GM19193 (cell line): ENCODE measurements around the gene KCNQ1.

Experiments used
- POLR2A ChIP-seq: IDR thresholded peaks from 4 replicates; pipeline ENCODE4 v1.6.1; 2011; ENCODE audit not compliant: insufficient read depth, insufficient read length; ENCODE audit errors: extremely low read depth

Gene KCNQ1

DNA sequence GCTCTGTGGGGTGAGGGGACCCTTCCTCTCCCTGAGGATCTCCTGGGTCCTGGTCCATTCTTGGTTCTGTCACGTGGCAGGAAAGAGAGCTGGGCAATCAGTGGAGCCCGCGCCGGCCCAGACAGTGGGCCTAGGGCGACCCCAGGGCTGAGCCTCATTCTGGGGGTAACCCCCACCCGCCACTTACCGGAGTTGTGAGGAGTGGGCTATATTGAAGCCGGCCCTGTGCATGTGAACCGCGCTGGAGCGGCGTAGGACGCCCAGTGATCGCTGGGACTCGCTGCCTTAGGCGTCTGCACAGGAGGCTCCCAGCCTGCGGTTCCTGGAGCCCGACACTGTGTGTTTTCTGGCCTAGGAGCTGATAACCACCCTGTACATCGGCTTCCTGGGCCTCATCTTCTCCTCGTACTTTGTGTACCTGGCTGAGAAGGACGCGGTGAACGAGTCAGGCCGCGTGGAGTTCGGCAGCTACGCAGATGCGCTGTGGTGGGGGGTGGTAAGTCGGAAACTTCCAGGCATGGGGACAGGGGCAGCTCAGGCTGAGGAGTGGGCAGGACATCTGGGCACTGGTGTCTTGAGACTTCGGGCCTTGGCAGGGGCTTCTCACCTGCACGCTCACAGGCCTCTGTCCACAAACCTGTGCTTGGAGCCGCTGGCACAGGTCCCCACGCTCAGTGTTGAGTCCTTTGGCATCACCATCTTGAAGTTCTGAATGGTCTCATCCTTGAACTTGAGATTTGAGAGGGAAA is 127.9 kb downstream of the KCNQ1 start:
- TF ChIP-seq POLR2A: no peak

DNA sequence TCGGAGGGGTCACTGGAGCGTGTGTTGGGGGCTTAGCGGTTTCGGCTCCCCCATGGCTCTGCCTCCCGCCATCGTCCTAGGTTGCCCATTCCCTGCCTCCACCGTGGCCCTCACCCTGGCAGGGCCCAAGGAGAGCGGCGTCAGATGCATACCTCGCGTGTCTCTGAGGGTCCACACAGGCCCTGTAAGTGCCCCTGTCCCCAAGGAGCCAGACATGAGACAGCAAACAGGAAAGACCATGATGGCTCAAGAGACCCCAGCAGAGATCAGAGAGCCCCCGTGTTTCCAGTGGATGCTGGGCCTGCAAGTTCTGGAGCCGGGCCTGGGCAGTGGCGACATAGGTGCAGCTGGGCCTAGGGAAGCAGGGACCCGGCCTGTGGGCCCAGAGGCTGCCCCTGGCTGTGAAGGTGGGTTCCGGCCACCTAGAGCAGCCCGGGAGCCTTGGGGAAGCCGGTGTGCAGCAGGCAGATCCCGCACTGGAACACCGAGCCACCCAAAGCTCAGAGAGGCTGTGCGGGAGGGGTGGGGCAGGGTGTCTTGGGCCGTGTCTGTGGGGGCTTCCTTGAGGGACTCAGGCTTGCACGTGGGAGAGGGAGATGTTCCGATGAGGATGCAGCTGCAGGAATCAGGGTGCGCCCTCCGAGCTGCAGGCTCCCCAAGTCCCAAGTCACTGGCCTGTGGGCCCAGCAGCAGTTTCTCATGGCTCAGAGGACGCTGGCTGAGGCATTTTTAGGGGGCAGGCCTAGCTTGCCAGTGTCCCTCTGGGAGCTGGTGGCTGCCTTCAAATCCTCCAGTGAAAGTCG is 128.6 kb downstream of the KCNQ1 start:
- no peak for TF ChIP-seq POLR2A

DNA sequence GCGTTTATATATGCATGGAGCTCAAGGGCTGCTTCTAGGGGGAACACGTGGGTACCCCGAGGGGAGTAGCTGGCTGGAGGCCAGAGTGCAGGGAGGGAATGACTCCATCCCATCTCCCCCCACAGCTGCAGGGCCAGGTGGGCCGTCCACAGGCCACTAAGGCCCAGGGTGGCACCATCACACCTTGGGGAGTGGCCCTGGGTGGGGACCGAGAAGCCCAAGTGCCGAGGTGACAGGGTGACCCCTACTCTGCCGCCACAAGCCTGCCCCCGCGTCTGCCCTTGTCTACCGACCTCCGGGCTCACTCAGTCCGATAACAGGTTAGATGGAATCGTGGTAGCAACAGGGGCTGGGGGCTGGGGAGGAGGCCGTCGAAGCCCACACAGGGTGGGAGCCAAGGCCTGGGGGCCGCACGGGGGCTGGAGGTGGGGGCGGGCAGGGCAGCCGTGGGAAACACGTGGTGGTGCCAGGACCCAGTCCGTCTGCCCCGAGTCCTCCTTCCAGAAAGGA is 129.3 kb downstream of the KCNQ1 start:
- no peak for TF ChIP-seq POLR2A

DNA sequence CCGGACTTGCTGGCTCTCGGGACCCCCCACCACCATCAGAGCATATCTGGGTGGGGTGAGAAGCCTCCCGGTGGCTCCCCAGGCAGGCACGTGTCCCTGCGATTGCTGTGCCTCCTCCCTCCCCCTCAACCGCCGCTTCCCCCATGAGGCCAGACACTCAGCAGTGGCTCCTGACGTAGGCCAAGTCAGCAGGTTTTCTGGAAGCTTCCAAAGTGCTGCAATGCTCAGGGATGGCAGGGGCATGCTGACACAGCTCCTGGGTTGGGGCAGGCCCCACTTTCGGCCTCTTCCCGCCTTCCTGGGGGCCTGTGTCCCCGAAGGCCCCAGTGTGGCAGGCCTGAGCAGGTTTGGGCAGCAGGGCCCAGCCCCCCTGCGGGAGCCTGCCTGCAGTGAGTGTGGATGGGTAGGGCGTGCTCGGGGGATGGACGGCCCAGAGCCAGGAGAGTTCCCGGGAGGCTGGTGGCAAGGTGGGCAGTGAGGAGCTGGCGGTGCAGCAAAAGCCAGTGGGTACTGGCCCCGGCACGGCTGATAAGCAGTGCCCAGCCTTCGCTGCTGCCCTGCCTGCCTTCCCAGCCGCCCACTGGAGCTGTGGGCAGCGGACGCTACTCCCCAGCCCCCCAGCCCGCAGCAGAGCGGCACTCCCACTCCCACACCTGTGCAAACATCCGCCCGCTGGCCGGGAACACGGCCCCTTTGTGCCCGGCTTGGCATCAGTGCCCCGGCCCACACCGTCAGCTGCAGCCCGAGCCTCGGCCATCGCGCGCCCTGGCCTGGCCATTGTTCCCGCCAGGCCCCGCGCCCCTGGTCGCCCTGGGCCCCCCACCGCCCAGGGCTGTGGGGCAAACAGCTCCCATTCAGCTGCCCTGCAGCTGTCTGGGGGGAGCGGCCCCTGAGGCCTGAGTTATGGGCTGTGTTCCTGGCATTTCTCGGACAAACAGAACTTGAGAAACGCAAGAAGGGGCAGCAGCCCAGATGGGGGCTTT is 130.0 kb downstream of the KCNQ1 start:
- TF ChIP-seq POLR2A: no peak

DNA sequence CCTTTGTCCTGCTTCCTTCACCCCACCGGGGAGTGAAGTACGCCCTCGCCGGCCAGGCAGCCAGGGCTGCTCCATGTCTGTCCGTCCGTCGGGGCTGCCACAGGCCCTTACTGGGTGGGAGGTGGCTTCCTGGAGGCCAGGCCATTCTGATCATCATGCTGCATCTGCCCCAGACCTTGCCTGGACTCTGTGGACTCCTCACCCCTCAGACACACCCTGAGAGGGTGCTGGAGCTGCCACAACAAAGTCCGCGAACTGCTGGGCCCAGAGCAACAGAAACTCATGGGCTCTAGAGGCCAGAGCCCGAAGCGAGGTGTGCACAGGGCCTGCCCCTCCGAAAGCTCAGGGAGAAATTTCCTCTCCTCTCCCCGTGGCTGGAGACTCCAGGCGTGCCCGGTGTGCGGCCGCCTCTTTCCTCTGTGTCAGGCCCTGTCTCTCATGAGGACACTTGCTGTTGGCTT is 130.8 kb downstream of the KCNQ1 start:
- no peak for TF ChIP-seq POLR2A

DNA sequence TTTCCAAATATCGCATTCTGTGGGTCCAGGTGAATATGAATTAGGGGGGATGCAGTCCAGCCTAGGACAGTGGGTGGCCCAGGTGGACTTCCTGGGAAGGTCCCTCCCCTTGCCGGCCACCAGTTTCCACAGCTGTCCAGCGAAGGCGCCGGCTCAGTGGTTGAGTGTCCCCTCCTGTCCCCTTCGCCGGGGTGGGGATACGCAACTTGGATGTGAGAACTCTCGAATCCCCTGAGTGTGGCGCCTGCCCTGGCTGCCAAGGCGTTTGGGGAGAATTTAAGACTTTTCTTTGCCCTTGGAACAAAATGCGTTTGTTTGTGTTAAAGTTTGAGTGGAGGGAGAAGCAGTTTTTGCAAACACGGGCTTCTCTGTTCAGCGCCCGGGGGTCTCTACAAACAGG is 131.3 kb downstream of the KCNQ1 start:
- no peak for TF ChIP-seq POLR2A

DNA sequence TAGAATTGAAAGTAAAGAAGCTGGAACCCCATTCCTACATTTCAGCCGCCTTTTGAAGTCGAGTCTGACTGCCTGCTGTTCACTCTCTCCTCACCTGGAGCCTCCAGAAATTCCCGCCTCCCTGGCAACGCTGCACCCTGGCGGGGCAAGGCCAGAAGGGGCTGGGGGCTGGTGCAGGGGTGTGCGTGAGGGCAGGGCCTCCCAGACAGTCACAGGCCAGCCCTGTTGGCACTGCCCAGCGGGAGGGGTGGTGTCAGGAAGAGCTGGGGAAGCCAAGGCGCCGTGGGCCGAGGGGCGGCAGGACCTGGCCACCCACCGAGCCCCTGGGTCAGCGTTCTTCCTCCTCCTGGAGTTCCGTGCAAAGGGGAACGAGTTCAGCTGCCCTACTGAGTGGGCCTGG is 131.7 kb downstream of the KCNQ1 start:
- no peak for TF ChIP-seq POLR2A

DNA sequence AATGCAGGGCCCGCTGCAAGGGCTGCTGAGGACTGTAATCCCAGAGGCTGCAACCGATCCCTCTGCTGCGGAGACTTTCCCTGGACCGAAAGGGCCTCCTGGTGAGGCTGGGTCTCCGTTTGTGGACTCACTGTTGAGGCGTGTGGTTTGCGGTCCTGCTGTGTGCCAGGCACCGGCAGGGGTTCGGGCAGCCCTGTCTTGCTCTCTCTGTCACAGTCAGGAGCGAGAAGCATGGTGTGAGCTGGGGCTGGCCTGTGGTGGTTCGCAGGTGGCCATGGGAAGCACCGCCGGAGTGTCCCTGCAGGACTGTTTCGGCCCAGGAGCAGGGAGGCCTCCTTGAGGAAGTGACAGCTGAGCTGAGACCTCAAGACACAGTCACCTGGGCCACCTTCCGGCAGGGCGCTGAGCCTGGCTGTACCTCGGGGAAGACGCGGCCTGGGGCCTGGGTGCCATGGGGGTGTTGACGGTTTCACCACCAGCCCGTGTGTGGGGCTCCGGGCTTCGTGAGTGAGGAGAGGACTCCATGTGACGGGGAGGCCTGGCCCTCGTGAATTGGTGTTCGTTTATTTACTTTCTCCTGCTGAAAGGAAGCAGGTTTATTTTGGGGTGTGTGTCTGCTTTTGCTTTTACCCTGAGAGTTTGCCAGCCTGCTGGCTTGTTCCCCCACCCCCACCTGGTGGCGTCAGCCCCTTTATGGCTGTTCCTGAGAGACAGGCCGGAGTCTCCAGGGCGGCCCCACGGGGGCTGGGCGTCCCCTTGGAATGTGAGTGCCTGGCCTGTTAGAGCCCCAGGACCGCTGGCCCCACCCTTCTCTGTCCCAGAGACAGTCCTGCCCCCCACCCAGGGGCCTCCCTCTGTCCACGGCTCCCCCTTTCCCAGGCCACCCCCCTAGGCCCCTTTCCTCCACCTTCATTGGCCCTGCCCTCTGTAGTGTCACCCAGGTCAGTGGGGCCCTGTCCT is 132.5 kb downstream of the KCNQ1 start:
- TF ChIP-seq POLR2A: no peak

DNA sequence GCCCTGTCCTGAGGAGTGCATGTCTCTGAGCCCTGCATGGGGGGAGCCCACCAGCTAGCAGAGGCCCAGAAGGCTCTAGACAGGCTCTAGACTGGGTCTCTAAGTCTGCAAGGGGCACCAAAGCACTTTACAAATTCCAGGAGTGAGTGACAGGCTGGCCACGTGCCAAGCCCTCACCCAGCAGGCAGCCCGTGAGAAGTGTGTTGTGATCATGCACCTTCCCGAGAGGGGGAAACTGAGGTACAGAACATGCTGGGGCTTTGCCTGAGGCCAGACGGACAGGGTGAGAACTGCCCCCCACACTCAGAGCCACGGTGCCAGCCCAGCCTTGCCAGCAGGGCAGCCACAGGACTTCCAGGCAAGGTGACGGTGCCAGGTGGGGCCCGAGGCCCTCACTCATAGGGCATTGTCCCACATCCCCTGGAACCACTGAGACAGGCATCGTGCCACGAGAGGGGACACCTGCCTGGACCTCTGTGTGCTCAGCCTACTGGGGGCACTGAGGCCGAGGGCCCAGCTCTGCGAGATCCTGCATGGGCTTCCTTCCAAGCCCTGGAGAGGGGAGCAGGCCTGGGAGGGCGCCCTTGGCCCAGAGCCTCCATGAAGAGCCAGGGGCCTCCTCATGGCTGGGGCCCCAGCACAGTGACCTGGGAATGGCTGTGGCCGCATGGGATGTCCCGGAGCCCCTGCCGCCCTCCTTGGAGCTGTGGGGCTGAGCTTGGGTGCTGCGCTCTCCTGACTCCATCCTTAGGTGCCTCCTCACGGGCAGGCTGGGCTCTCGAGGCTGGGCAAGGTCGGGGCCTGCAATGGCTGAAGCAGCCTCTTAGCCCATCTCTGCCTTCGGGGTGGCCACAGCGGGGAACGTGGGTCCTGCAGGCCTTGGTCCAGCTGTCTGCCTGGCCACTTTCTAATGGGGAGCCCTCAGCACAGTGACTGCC is 133.5 kb downstream of the KCNQ1 start:
- TF ChIP-seq POLR2A: no peak

DNA sequence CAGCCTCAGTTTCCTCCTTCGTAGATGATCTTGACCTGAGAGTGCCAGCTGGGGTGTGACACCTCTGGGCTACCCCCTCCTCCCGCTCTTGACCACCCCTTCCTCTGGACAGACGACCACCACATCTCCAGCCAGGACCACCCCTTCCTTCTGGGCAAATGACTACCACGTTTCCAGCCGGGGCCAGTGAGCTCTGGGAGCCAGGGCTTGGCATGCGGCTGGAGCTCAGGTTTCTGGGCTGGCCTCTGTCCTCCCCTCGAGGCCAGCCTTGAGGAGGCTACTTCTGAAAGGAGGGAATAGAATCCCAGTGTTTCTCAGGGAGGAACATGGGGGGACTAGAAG is 134.1 kb downstream of the KCNQ1 start:
- no peak for TF ChIP-seq POLR2A

DNA sequence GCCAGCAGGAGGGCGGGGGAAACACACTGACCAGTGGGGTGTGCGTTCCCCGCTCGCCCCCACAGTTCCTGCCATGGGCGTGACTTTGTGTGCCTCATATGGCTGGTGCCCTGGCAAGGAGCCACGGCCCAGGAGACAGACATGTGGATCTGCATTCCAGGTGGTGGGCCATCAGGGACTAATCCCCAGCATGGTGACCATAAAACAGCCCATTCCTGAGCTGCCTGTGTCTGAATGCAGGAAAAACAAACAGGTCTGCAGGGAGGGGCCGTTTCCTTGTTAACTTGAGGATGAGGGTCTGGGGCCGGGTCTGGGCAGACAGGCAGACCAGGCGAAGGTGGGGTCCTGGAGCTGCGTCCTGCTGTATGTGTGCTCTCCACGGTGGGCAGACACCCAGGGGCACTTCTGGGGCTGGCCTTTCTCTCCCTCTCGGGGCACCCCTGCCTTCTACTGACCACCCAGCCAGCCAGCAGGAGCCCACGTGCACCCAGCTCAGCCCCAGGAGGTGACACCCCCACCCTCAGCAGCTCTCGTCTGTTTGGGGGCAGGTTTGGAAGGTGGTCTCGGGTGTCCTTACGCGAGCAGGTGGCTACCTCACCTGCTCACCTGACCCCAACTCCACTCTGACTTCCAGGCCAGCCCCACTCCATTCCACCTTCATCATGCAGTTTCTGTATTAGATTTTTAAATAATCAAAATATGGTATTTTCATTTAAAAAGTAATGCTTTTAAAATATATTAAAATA is 134.7 kb downstream of the KCNQ1 start:
- no peak for TF ChIP-seq POLR2A

DNA sequence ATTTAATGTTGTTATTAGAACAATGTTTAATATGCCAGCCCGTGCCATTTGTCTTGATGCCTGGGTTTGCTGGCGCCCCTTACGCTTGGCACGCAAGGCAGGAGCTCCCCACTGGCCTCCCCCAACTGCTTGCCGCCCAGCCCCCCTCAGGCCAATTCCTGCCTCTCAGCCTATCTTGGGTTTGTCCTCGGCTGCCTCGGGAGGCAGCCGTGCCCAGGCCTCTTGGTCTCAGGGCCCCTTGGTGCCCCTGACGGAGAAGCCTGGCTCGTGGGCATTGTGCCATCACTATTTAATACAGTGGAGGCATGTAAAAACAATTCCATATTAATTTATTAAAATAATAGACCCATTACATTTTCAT is 135.2 kb downstream of the KCNQ1 start:
- TF ChIP-seq POLR2A: no peak

DNA sequence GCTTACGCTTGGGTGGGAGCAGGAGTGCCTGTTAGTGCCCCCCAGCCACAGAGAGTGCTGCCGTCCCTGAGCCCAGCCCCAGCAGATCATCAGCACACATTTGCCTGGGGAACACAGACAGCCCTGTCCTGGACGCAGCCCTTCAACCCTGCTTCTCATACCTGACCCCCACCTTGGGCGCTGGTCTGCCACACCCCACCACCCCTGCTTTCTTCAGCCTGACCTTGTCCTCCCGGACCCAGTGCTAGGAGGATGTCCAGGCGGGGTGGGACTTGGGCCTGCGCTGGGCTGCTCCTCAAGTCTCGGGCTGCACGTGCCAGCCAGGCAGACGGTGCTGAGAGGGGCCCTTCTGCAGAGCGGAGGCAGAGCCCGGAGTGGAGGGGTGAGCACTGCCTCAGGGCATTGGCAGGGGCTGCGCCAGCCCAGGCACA is 135.8 kb downstream of the KCNQ1 start:
- no peak for TF ChIP-seq POLR2A
